ENCODE data around the gene MVD. TPM values are rescaled to one million over a fixed set of nuclear protein-coding genes. Genes with fewer than 3 reads are reported as not detected.

Gene MVD
- total and polyA plus RNA-seq, 2 of the 4 experiments (the other 2 are of a cell fraction) = 18.3 to 28.4 TPM

DNA sequence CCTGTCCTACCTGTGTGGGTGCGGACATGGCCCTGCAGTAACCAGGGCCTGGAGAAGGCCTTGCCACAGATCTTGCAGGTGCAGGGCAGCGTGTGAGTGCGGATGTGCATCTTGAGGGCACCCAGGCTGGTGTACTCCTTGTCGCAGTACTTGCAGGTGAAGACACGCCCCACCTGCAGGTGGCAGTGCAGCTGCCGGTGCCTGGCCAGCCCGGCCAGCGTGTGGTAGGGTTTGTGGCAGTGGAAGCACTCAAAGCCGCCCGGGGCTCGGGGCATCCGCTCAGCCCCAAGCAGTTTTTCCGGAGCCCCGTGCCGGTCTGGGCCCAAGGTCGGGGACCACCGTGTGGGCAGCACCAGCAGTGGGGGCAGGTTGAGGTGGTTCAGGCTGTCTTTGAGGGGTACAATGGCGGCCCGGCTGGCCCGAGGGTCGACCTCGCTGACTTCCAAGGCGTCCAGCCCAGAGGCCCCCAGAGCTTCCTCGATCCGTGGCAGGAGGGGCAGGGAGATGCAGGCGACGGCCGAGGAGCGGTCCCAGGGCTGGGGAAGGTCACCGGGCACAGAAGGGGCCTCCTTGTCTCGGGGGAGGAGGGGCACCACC lies 18.3 kb upstream of the MVD start:
- ChIA-PET POLR2A (ENCODE audit: unreplicated experiment) (no interaction called here), CTCF (no interaction called here)
- 73% methylated on average over 5 of the region's 31 CpGs; no CpG with 5 or more reads in 1 of the 2 experiments for WGBS, 2 experiments (ENCODE audit: extremely low coverage in 2 of 2, insufficient read length in 1 of 2)
- H2BK20ac ChIP-seq (ENCODE audit: low read depth, low read length) = no peak overlapping the region
- H2AK5ac ChIP-seq (ENCODE audit: low read depth, low read length) = no peak overlapping the region
- H3K27me3 ChIP-seq (ENCODE audit: control insufficient read depth, insufficient read depth, low read length) = peaks cover 6% of the 10 kb centered on the region; the same call in 1 of the 2 replicates
- no peak overlapping the region for H2BK120ac ChIP-seq (ENCODE audit: low read depth, low read length)
- peak overlapping the region; percentile 50 for H2AK9ac ChIP-seq (replicated peaks; ENCODE audit: low read depth, low read length, poor library complexity)
- no peak for ATAC-seq (ENCODE audit: low read depth)
- no peak overlapping the region for H4K5ac ChIP-seq (ENCODE audit: low read depth, low read length)
- H2BK15ac ChIP-seq (ENCODE audit: low read depth, low read length) = no peak overlapping the region
- H3K4ac ChIP-seq (ENCODE audit: low read depth, low read length) = no peak overlapping the region
- H3K9me1 ChIP-seq (ENCODE audit: insufficient read depth, low read length) = no peaks in the 10 kb centered on the region
- in situ Hi-C loops (cut with MboI; ENCODE audit: low sequenced_read_pairs) (no loop called here), dilution Hi-C loops (cut with HindIII; ENCODE audit: low sequenced_read_pairs, unreplicated experiment) (no loop called here), intact Hi-C loops (cut with micrococcal nuclease) (no loop called here)
- H2AFZ ChIP-seq (replicated peaks; ENCODE audit: low read length, poor library complexity) = peak overlapping the region; percentile 14
- H3K18ac ChIP-seq (ENCODE audit: low read depth, low read length) = no peak overlapping the region
- H3K23ac ChIP-seq (ENCODE audit: low read depth, low read length) = no peak overlapping the region
- no peak overlapping the region for H3K14ac ChIP-seq (replicated peaks; ENCODE audit: low read depth, low read length)
- H4K91ac ChIP-seq (ENCODE audit: insufficient read depth, low read depth, low read length) = no peak overlapping the region
- no peaks in the 10 kb centered on the region for H3K79me1 ChIP-seq (ENCODE audit: low read depth in 1 of 2, low read length in 2 of 2)
- H2BK5ac ChIP-seq (ENCODE audit: low read depth, low read length, poor library complexity, severe bottlenecking) = no peak overlapping the region
- no peak overlapping the region for H3K4me3 ChIP-seq (ENCODE audit: insufficient read depth, low read depth, low read length)
- no peak for DNase-seq
- no peak overlapping the region for H3K27ac ChIP-seq (ENCODE audit: insufficient read depth, low read length)
- no TSS peak for BruUV-seq (replicated peaks)
- TF ChIP-seq CHD1 (IDR thresholded peaks at IDR 0.05; ENCODE audit: low read depth, low read length) = no peak
- TF ChIP-seq MAFK (IDR thresholded peaks at IDR 0.05; ENCODE audit: low read depth, low read length) = no peak
- TF ChIP-seq RFX5 (IDR thresholded peaks at IDR 0.05; ENCODE audit: low read depth, low read length) = no peak
- no peak for TF ChIP-seq RAD21 (IDR thresholded peaks at IDR 0.05; ENCODE audit: low read length)
- no peak for TF ChIP-seq CTCF (conservative IDR thresholded peaks at IDR 0.05; ENCODE audit: low read depth, low read length)
- TF ChIP-seq MAZ (IDR thresholded peaks at IDR 0.05; ENCODE audit: borderline replicate concordance, low read depth, low read length) = no peak
- no peak for TF ChIP-seq FOS (IDR thresholded peaks at IDR 0.05; ENCODE audit: low read depth, low read length)
- peaks cover 7% of the 10 kb centered on the region; the same call in 1 of the 2 replicates for H3K4me1 ChIP-seq (ENCODE audit: control insufficient read depth, insufficient read depth, low read length)
- H3K56ac ChIP-seq (ENCODE audit: extremely low read depth, insufficient read depth, low read length) = no peak overlapping the region
- H3K9ac ChIP-seq (ENCODE audit: low read depth, low read length) = no peak overlapping the region
- no peak overlapping the region for H3K4me2 ChIP-seq (ENCODE audit: low read depth, low read length)
- no peaks in the 10 kb centered on the region; the same call in 1 of the 2 replicates for H3K36me3 ChIP-seq (ENCODE audit: control insufficient read depth, insufficient read depth, low read length)
- 0 out of 2 replicates have a peak, but pooled peaks cover 9% of the 10 kb centered on the region for H4K20me1 ChIP-seq (ENCODE audit: insufficient read depth, low read length)
- no peaks in the 10 kb centered on the region for H3K9me3 ChIP-seq (ENCODE audit: control insufficient read depth, insufficient read depth, low read length)
- no peak overlapping the region for H4K8ac ChIP-seq (ENCODE audit: low read depth in 2 of 2, low read length in 2 of 2)
